ENCODE measurements around the gene PRAC2. TPM values are rescaled to one million over a fixed set of nuclear protein-coding genes. Genes with fewer than 3 reads are reported as not detected.

The PRAC2 gene
- total and polyA plus RNA-seq, 2 of the 8 experiments (the other 6 are each of a cell fraction or from before 2014, with no cell fraction given) = not detected

DNA sequence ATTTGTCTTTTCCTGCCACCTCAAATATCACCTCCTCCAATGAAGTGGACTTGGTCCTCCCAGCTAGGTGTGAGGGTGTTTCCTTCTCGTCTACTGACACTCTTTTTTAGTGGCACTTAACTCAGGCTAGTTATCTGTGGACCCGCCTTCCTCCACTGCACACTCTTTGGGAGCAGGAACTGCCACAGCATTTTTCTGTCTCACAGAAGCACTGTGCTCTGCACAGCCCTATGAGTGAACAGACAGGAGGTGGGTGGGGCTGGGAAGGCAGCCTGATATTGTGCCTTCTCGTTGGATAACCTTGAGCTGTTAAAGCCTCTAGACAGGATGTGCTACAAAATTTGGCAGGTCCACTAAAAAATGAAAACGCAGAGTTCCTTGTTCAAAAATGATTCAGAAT lies 37.4 kb downstream of the PRAC2 start (continued):
- no peak for TF ChIP-seq GABPA (IDR thresholded peaks at IDR 0.05; ENCODE audit: borderline replicate concordance, insufficient read depth, low read length)
- TF ChIP-seq HDAC6 (IDR thresholded peaks at IDR 0.05; ENCODE audit: low read depth, low read length) = no peak
- TF ChIP-seq CBX5 (IDR thresholded peaks at IDR 0.05; ENCODE audit: low read depth, low read length) = no peak
- TF ChIP-seq SP1 (IDR thresholded peaks at IDR 0.05; ENCODE audit: low read depth, low read length) = no peak
- TF ChIP-seq NANOG (IDR thresholded peaks at IDR 0.05; ENCODE audit: insufficient read depth, low read depth, low read length, poor library complexity, severe bottlenecking) = no peak

All from H1 (cell line).